Caco-2 (cell line): Measurements from ENCODE around the gene THADA. TPM values are rescaled to one million over a fixed set of nuclear protein-coding genes. Genes with fewer than 3 reads are reported as not detected.
A peak's percentile ranks its signal among the peaks of the same experiment; 100 is the strongest.

Experiments
- BruUV-seq: library from RNA; stranded (reverse); fragments of 400-500 nt; replicated peaks from 2 replicates; lab custom pipeline; 2021; lab: Mats Ljungman, UMichigan
- CTCF ChIA-PET: fragments of 300-600 bp; sonication (Branson Sonifier 250); formaldehyde crosslinking; loops from one replicate; lab custom pipeline; 2022; ENCODE audit warnings: antibody characterized with exemption; lab: Charles Lee
- POLR2A ChIA-PET: fragments of 300-600 bp; sonication (Branson Sonifier 250); formaldehyde crosslinking; loops from one replicate; lab custom pipeline; 2022; ENCODE audit warnings: antibody characterized with exemption; lab: Charles Lee
- DNase-seq, 2 experiments: peaks; one replicate each; pipeline versions ENCODE4 v3.0.0 to v3.0.0-alpha.2; 2020 to 2022
- H3K27me3 ChIP-seq: replicated peaks from 2 replicates; pipeline ENCODE4 v1.6.0; 2011; ENCODE audit warnings: low read length; ENCODE audit not compliant: control insufficient read depth, insufficient read depth
- H3K36me3 ChIP-seq: 2 replicates; pipeline ENCODE4 v1.5.1; 2011; ENCODE audit warnings: low read length; ENCODE audit not compliant: control insufficient read depth, insufficient read depth
- H3K4me1 ChIP-seq: fragments of 250-450 bp; sonication (Bioruptor Pico); 2 replicates; pipeline ENCODE4 v1.5.1; 2020; ENCODE audit warnings: mild to moderate bottlenecking
- H3K4me3 ChIP-seq: 2 replicates; pipeline ENCODE4 v1.5.1; 2011; ENCODE audit warnings: low read depth, mild to moderate bottlenecking, control low read depth, low read length
- H3K9me3 ChIP-seq: fragments of 250-450 bp; sonication (Bioruptor Pico); 2 replicates; pipeline ENCODE4 v1.5.1; 2020; ENCODE audit warnings: mild to moderate bottlenecking, moderate library complexity
- H3K27ac Mint-ChIP-seq: one replicate; pipeline ENCODE4 v1.8.0; 2022; ENCODE audit warnings: mixed read lengths; ENCODE audit not compliant: unreplicated experiment
- H3K27me3 Mint-ChIP-seq: one replicate; pipeline ENCODE4 v1.8.0; 2022; ENCODE audit warnings: mixed read lengths; ENCODE audit not compliant: insufficient read depth, unreplicated experiment
- H3K36me3 Mint-ChIP-seq: one replicate; pipeline ENCODE4 v1.8.0; 2022; ENCODE audit warnings: mild to moderate bottlenecking, mixed read lengths; ENCODE audit not compliant: insufficient read depth, unreplicated experiment
- H3K4me1 Mint-ChIP-seq: one replicate; pipeline ENCODE4 v1.8.0; 2022; ENCODE audit warnings: low read depth, mixed read lengths; ENCODE audit not compliant: unreplicated experiment
- H3K4me3 Mint-ChIP-seq: one replicate; pipeline ENCODE4 v1.8.0; 2022; ENCODE audit warnings: mild to moderate bottlenecking, moderate library complexity, mixed read lengths; ENCODE audit not compliant: unreplicated experiment
- H3K9me3 Mint-ChIP-seq: one replicate; pipeline ENCODE4 v1.8.0; 2022; ENCODE audit warnings: mixed read lengths; ENCODE audit not compliant: unreplicated experiment
- intact Hi-C: fragments of 100-400 bp; cut with micrococcal nuclease; formaldehyde crosslinking; loops from one replicate; pipeline ENCODE4 v1.10.0; 2022; ENCODE audit not compliant: unreplicated experiment
- total RNA-seq: library from RNA; stranded (reverse); gene quantifications from 2 replicates; pipeline ENCODE4 v1.2.3, GENCODE V29; 2022
- TF ChIP-seq, protein P1 (sequence below), 2 experiments: fragments of 200-600 bp in 1 of 2; IDR thresholded peaks; 1 replicate in 1 of 2; 2 replicates in 1 of 2; pipeline versions ENCODE4 v1.5.1 to v1.8.0; 2011 to 2022; ENCODE audit warnings: antibody characterized with exemption in 1 of 2, control low read depth in 1 of 2, inconsistent platforms in 1 of 2, low read depth in 1 of 2, low read length in 1 of 2, mild to moderate bottlenecking in 1 of 2, moderate library complexity in 1 of 2; ENCODE audit not compliant: insufficient read depth in 1 of 2, severe bottlenecking in 1 of 2, unreplicated experiment in 1 of 2

Gene THADA
- total RNA-seq, 1 experiment from 2014 or later, result 33.8 TPM

DNA sequence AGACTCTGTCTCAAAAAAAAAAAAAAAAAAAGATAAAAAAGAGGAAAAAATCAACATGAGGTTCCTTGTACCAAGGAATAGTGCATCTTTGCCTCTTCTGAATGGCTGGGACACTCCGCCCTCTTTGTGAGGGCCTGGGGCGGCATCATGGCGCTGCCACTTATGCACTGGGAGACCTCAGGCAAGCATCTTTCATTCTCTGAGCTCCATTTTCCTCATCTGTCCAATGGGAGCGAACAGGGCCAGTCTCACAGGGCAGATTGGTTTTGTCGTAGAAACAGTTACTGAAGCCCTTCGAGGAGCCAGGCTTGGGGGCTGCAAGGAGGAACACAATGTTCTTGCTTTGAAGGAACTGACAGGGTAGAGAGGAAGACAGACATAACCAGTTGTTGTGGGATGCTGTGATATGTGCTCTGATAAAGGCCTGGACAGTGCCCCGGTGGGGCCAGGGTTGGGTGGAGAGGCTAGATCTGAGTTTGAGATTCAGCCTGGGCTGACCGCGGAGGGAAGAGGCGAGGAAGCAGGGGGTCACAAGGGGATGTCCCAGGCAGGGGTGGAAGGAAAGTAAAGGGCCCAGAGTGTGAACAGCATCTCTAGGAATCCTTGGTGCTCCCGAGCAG is 383.5 kb downstream of the THADA start:
- H3K4me1 ChIP-seq, result peaks cover 5% of the 10 kb centered on the region; the same call in 1 of the 2 replicates
- POLR2A ChIA-PET, result no interaction called here
- Mint-ChIP-seq H3K36me3 (no peaks in the 10 kb centered on the region), H3K4me3 (no peak overlapping the region), H3K27ac (peak overlapping the region; percentile 1), H3K9me3 (no peaks in the 10 kb centered on the region), H3K27me3 (no peaks in the 10 kb centered on the region), H3K4me1 (peaks cover 13% of the 10 kb centered on the region)
- CTCF ChIA-PET, result no interaction called here
- no peak overlapping the region for H3K4me3 ChIP-seq
- H3K36me3 ChIP-seq, result 0 out of 2 replicates have a peak, but pooled peaks cover 1% of the 10 kb centered on the region
- no TSS peak for BruUV-seq
- H3K27me3 ChIP-seq, result no peaks in the 10 kb centered on the region
- no peak for DNase-seq
- H3K9me3 ChIP-seq, result no peaks in the 10 kb centered on the region
- intact Hi-C loops, result no loop called here
- TF ChIP-seq, protein P1, sequence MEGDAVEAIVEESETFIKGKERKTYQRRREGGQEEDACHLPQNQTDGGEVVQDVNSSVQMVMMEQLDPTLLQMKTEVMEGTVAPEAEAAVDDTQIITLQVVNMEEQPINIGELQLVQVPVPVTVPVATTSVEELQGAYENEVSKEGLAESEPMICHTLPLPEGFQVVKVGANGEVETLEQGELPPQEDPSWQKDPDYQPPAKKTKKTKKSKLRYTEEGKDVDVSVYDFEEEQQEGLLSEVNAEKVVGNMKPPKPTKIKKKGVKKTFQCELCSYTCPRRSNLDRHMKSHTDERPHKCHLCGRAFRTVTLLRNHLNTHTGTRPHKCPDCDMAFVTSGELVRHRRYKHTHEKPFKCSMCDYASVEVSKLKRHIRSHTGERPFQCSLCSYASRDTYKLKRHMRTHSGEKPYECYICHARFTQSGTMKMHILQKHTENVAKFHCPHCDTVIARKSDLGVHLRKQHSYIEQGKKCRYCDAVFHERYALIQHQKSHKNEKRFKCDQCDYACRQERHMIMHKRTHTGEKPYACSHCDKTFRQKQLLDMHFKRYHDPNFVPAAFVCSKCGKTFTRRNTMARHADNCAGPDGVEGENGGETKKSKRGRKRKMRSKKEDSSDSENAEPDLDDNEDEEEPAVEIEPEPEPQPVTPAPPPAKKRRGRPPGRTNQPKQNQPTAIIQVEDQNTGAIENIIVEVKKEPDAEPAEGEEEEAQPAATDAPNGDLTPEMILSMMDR (IDR thresholded peaks at IDR 0.05; ENCODE audit: insufficient read depth in 1 of 2, low read depth in 1 of 2, low read length in 1 of 2, severe bottlenecking in 1 of 2, unreplicated experiment in 1 of 2), result no peak

DNA sequence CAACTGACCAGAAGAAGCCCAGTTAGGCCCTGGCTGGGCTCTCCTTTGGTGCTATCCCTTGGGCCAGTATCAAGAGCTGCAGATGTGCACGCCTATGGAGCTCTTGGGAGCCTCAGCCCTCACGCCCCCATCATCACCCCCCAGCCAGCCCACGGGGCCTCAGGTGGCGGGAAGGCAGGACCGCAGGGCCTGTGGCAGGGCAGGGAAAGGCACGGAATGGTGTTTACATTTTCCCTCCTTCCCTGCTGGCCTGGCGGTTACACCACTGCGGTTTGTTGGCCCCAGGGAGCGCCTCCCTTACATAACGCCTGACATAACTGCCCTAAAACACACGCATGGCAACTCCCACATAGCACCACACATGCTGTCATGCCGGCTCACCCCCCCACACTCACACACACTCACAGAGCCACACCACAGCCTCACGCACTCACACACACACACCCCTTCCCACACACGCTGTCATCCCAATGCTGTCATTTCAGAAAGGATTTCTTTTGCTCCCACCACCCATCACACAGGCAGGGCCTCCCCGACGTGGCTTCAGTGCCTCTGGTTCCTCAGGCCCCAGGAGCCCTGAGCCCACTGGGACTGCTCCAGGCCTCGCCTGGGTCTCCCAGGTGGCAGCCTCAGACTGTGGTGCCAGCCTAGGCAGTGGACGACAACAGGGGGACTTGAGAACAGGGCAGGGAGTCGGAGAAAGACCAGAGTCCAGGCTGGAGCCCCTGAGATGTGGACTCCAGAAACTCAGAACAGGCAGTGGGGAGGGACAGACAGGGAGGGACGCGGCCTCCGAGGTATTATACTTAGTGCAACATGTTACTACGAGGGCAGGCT is 385.2 kb downstream of the THADA start:
- Mint-ChIP-seq H3K4me1 (peaks cover 13% of the 10 kb centered on the region), H3K27me3 (no peaks in the 10 kb centered on the region), H3K27ac (no peak overlapping the region), H3K9me3 (no peaks in the 10 kb centered on the region), H3K36me3 (no peaks in the 10 kb centered on the region), H3K4me3 (no peak overlapping the region)
- H3K4me1 ChIP-seq, result peaks cover 5% of the 10 kb centered on the region; the same call in 1 of the 2 replicates
- no TSS peak for BruUV-seq
- no peak for DNase-seq
- TF ChIP-seq, protein P1 (IDR thresholded peaks at IDR 0.05; ENCODE audit: insufficient read depth in 1 of 2, low read depth in 1 of 2, low read length in 1 of 2, severe bottlenecking in 1 of 2, unreplicated experiment in 1 of 2), result no peak
- intact Hi-C loops, result no loop called here
- no peak overlapping the region for H3K4me3 ChIP-seq
- no peaks in the 10 kb centered on the region for H3K9me3 ChIP-seq
- H3K36me3 ChIP-seq, result 0 out of 2 replicates have a peak, but pooled peaks cover 1% of the 10 kb centered on the region
- ChIA-PET POLR2A (no interaction called here), CTCF (interaction anchor here (0.6 kb wide), 1 partner anchor 32 kb away, joined by 4 read pairs; no protein-coding TSS in a partner anchor)
- H3K27me3 ChIP-seq, result no peaks in the 10 kb centered on the region

DNA sequence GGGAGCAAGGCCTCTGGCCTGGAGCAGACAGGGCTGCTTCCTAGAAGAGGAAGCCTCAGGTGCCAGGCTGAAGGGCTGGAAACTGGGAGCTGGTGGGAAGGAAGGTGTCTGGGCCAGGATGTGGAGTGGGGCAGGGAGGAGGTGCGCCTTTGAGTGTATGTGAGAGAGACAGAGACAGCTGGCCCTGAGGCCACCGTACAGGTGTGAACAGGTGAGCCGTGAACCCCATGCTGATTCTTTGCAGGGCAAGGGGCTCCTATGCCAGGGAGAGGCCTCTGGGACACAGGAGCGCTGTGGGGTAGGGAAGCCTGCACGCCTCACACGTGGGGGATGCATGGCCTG is 385.7 kb downstream of the THADA start:
- intact Hi-C loops, result no loop called here
- no peak for DNase-seq
- H3K4me3 ChIP-seq, result no peak overlapping the region
- no peaks in the 10 kb centered on the region for H3K27me3 ChIP-seq
- TF ChIP-seq, protein P1 (IDR thresholded peaks at IDR 0.05; ENCODE audit: insufficient read depth in 1 of 2, low read depth in 1 of 2, low read length in 1 of 2, severe bottlenecking in 1 of 2, unreplicated experiment in 1 of 2), result no peak
- Mint-ChIP-seq H3K9me3 (no peaks in the 10 kb centered on the region), H3K36me3 (no peaks in the 10 kb centered on the region), H3K27ac (peak overlapping the region; percentile 11), H3K4me1 (peaks cover 13% of the 10 kb centered on the region), H3K4me3 (no peak overlapping the region), H3K27me3 (no peaks in the 10 kb centered on the region)
- ChIA-PET POLR2A (no interaction called here), CTCF (interaction anchor here (0.6 kb wide), 1 partner anchor 32 kb away, joined by 4 read pairs; no protein-coding TSS in a partner anchor)
- no peaks in the 10 kb centered on the region for H3K9me3 ChIP-seq
- no peaks in the 10 kb centered on the region for H3K4me1 ChIP-seq
- 0 out of 2 replicates have a peak, but pooled peaks cover 1% of the 10 kb centered on the region for H3K36me3 ChIP-seq
- no TSS peak for BruUV-seq
